ENCODE data around the gene ARMC9. TPM values are rescaled to one million over a fixed set of nuclear protein-coding genes. Genes with fewer than 3 reads are reported as not detected.

Gene ARMC9
- total RNA-seq, 1 donor = 189 TPM

DNA sequence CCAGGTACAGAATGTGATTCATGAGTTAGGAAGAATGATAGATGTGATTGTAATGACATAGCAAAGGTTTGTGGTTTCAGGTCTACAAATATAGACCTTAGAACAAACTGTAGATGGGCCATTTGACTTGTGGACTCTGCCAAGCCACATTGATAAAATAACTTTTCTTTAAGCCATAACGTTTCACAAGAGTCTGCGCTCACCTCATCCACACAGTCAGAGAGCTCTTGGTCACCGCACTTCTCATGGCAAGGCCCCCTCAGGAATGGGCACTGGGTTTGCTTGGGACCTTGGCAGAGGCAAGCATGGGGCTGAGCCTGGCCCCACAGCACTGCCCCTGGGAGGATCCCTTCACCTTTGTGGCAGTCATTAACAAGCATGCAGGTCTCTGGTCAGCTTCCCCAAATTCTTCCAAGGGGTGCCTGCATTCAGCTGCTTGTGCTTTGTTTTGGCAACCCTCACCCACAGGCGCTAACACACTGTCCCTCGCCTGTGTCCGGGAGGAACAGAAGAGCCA lies 14.0 kb downstream of the ARMC9 start:
- TF ChIP-seq, protein P1, sequence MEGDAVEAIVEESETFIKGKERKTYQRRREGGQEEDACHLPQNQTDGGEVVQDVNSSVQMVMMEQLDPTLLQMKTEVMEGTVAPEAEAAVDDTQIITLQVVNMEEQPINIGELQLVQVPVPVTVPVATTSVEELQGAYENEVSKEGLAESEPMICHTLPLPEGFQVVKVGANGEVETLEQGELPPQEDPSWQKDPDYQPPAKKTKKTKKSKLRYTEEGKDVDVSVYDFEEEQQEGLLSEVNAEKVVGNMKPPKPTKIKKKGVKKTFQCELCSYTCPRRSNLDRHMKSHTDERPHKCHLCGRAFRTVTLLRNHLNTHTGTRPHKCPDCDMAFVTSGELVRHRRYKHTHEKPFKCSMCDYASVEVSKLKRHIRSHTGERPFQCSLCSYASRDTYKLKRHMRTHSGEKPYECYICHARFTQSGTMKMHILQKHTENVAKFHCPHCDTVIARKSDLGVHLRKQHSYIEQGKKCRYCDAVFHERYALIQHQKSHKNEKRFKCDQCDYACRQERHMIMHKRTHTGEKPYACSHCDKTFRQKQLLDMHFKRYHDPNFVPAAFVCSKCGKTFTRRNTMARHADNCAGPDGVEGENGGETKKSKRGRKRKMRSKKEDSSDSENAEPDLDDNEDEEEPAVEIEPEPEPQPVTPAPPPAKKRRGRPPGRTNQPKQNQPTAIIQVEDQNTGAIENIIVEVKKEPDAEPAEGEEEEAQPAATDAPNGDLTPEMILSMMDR (IDR thresholded peaks at IDR 0.05; ENCODE audit: insufficient read depth, low read depth, low read length) = no peak
- H3K4me3 ChIP-seq (ENCODE audit: low read depth, low read length) = no peak overlapping the region
- no peak for DNase-seq (ENCODE audit: low read depth)

GRCh38 chr2:231213931-231214642 lies 15.7 kb downstream of the ARMC9 start:
- no peak overlapping the region for H3K4me3 ChIP-seq (ENCODE audit: low read depth, low read length)
- TF ChIP-seq, protein P1 (IDR thresholded peaks at IDR 0.05; ENCODE audit: insufficient read depth, low read depth, low read length) = no peak
- DNase-seq (ENCODE audit: low read depth) = no peak

DNA sequence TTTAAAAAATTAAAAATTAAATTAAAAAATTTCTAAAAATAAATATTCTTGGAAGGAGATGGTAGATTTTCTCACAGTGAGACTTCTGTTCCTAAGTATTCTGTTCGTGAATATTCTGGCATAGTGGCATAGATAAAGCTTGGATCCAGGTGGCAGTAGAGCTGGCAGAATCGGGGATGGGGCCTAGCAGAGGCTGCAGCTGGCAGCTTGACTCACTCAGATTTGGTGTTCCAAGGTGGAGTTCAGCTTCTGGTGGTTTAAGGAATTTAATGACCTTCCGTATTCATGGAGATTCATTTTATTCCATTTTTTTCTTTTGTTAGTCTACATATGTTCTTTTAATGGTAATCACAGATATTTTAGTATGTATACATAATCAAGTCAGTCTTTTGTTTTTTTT lies 19.9 kb downstream of the ARMC9 start:
- H3K4me3 ChIP-seq (ENCODE audit: low read depth, low read length) = no peak overlapping the region
- TF ChIP-seq, protein P1 (IDR thresholded peaks at IDR 0.05; ENCODE audit: insufficient read depth, low read depth, low read length) = no peak
- DNase-seq (ENCODE audit: low read depth) = no peak

GRCh38 chr2:231219289-231219688 lies 20.9 kb downstream of the ARMC9 start:
- no peak overlapping the region for H3K4me3 ChIP-seq (ENCODE audit: low read depth, low read length)
- TF ChIP-seq, protein P1 (IDR thresholded peaks at IDR 0.05; ENCODE audit: insufficient read depth, low read depth, low read length) = no peak
- no peak for DNase-seq (ENCODE audit: low read depth)

DNA sequence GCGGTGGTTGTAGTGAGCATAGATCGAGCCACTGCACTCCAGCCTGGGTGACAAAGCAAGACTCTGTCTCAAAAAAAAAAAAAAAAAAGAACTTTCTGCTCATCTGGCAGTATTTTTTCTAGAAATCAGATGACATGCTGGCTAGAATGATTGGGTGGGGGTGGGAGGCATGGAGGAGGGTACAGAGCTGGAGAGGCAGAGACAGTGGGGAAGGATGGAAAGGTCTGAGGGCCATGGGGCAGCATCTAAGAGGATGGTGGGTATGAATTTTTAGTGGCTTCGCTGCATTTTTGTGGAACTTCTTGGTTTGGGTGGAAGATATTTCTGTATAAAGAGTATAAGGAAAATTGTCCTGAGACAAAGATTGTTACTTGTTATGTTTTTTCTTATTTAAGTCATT lies 23.3 kb downstream of the ARMC9 start:
- DNase-seq (ENCODE audit: low read depth) = no peak
- TF ChIP-seq, protein P1 (IDR thresholded peaks at IDR 0.05; ENCODE audit: insufficient read depth, low read depth, low read length) = no peak
- H3K4me3 ChIP-seq (ENCODE audit: low read depth, low read length) = no peak overlapping the region

DNA sequence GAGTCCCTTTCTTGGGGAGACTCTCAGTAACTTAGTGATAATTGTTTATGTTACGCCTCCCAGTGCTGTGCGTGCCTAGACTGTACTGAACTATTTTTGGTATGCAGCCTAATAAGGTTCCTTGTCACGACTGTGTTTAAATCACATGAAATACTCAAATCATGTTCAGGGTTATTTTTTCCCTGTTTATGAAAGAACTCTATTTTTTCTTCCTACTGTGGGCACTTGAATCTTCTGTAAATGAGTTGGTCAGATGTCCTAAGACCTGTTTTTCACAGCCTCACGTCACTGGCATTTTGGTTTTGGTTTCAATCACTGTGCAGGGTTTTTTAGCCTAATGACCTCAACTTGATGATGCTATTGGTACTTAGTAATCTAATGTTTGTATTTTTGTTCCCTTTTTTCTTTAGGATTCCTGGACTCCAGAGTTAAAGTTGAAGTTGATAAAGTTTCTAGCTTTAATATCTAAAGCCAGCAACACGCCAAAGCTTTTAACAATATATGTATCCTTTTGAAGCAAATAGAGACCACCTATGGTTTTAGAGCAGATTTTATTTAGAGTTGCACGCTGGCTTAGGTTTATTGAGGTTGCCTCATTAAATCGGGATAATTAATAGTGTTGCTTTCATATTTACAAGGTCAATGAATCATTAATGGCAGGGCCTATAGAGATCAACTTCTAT lies 24.0 kb downstream of the ARMC9 start:
- H3K4me3 ChIP-seq (ENCODE audit: low read depth, low read length) = no peak overlapping the region
- peak; percentile 92 for DNase-seq (ENCODE audit: low read depth)

More for the DNA sequence above, 24.0 kb downstream of the ARMC9 start:
- TF ChIP-seq, protein P1 (IDR thresholded peaks at IDR 0.05; ENCODE audit: insufficient read depth, low read depth, low read length) = no peak

Measured in fibroblast of villous mesenchyme (primary cell).